Tibial nerve (tissue), 4 donors: ENCODE data around the gene P2RX7. TPM values are rescaled to one million over a fixed set of nuclear protein-coding genes. Genes with fewer than 3 reads are reported as not detected.
A peak's percentile ranks its signal among the peaks of the same experiment; 100 is the strongest.

Source experiments
- DNase-seq, 2 donors: peaks; one replicate each; pipeline ENCODE4 v3.0.0-alpha.2; 2019; ENCODE audit warnings: low spot score in 2 of 2
- H3K27ac ChIP-seq, 4 donors: fragments of 200-600 bp; sonication (generic) in 3 of 4; one replicate each; pipeline ENCODE4 v1.5.1; 2017 to 2019; ENCODE audit warnings: mild to moderate bottlenecking in 1 of 4
- H3K27me3 ChIP-seq, 2 donors: fragments of 200-600 bp; sonication (generic) in 1 of 2; one replicate each; pipeline versions ENCODE4 v1.5.1 to v1.6.0; 2017 to 2019
- H3K36me3 ChIP-seq, 3 donors: fragments of 200-600 bp; sonication (generic); one replicate each; pipeline ENCODE4 v1.5.1; 2018 to 2019
- H3K4me1 ChIP-seq, 4 donors: fragments of 200-600 bp; sonication (generic) in 3 of 4; one replicate each; pipeline ENCODE4 v1.5.1; 2017 to 2019
- H3K4me3 ChIP-seq, 4 donors: fragments of 200-600 bp; sonication (generic) in 3 of 4; one replicate each; pipeline ENCODE4 v1.5.1; 2017 to 2019; ENCODE audit warnings: mild to moderate bottlenecking in 1 of 4, moderate library complexity in 1 of 4
- H3K9me3 ChIP-seq, 4 donors: fragments of 200-600 bp; sonication (generic) in 3 of 4; one replicate each; pipeline ENCODE4 v1.5.1; 2017 to 2019
- CTCF ChIP-seq, 5 experiments: fragments of 200-600 bp in 3 of 5; fragments of 450-650 bp in 2 of 5; sonication (generic) in 3 of 5; IDR thresholded peaks; one replicate each; pipeline ENCODE4 v1.5.1; 2016 to 2019; ENCODE audit warnings: antibody characterized with exemption in 5 of 5, mild to moderate bottlenecking in 3 of 5, moderate library complexity in 2 of 5
- EP300 ChIP-seq, 2 donors: sonication (generic); formaldehyde crosslinking; IDR thresholded peaks; one replicate each; pipeline ENCODE4 v1.6.1; 2017; ENCODE audit warnings: antibody characterized with exemption in 2 of 2, mild to moderate bottlenecking in 1 of 2
- POLR2A ChIP-seq, 2 donors: fragments of 450-650 bp; IDR thresholded peaks; one replicate each; pipeline ENCODE4 v1.6.1; 2017; ENCODE audit warnings: antibody characterized with exemption in 2 of 2, mild to moderate bottlenecking in 2 of 2, moderate library complexity in 2 of 2
- WGBS, 2 donors: methylation state at CpG; one replicate each; pipeline ENCODE4 v1.1.5; 2018; 5-methylcytosine and 5-hydroxymethylcytosine counted together
- total RNA-seq, 4 donors: library from RNA; depleted of rRNA; stranded (reverse); fragments of >200 nt; gene quantifications; one replicate each; pipeline ENCODE4 v1.1.0, GENCODE V29; 2016

The P2RX7 gene
- total RNA-seq, 4 donors from 2014 or later = 5.2 to 13.8 (median 9.5) TPM

GRCh38 chr12:121218588-121219352 is 86.1 kb downstream of the P2RX7 start:
- H3K4me3 ChIP-seq = no peak overlapping the region
- 86 to 88% methylated on average over 18 of the region's 18 CpGs for WGBS, 2 donors
- H3K27ac ChIP-seq = peak overlapping the region in 1 of 4 donors; percentile 34
- no peaks in the 10 kb centered on the region for H3K9me3 ChIP-seq
- H3K4me1 ChIP-seq = peaks cover 0 to 19% (median 6%) of the 10 kb centered on the region in 4 donors
- TF ChIP-seq CTCF (IDR thresholded peaks at IDR 0.05) (no peak), POLR2A (IDR thresholded peaks at IDR 0.05) (no peak), EP300 (IDR thresholded peaks at IDR 0.05) (no peak)
- no peaks in the 10 kb centered on the region for H3K27me3 ChIP-seq
- peaks cover 0 to 65% (median 10%) of the 10 kb centered on the region in 3 donors for H3K36me3 ChIP-seq
- no peak for DNase-seq

GRCh38 chr12:121219353-121219986 is 86.8 kb downstream of the P2RX7 start:
- 93 to 98% methylated on average over 3 of the region's 3 CpGs for WGBS, 2 donors
- no peak for DNase-seq
- Histone ChIP-seq H3K36me3 (peaks cover 0 to 66% (median 10%) of the 10 kb centered on the region in 3 donors), H3K4me1 (peaks cover 0 to 13% (median 5%) of the 10 kb centered on the region in 4 donors), H3K4me3 (no peak overlapping the region), H3K9me3 (no peaks in the 10 kb centered on the region), H3K27me3 (no peaks in the 10 kb centered on the region), H3K27ac (no peak overlapping the region)
- TF ChIP-seq CTCF (IDR thresholded peaks at IDR 0.05) = no peak
- no peak for TF ChIP-seq POLR2A (IDR thresholded peaks at IDR 0.05)
- TF ChIP-seq EP300 (IDR thresholded peaks at IDR 0.05) = no peak

GRCh38 chr12:121222847-121223246 is 90.2 kb downstream of the P2RX7 start:
- no peaks in the 10 kb centered on the region for H3K9me3 ChIP-seq
- no peaks in the 10 kb centered on the region for H3K4me1 ChIP-seq
- 93 to 95% methylated on average over 10 of the region's 10 CpGs for WGBS, 2 donors
- H3K27me3 ChIP-seq = no peaks in the 10 kb centered on the region
- peaks cover 2 to 78% (median 9%) of the 10 kb centered on the region in 3 donors for H3K36me3 ChIP-seq
- no peak overlapping the region for H3K4me3 ChIP-seq
- DNase-seq = no peak
- H3K27ac ChIP-seq = peak overlapping the region in 1 of 4 donors; percentile 15
- TF ChIP-seq CTCF (IDR thresholded peaks at IDR 0.05) = no peak
- TF ChIP-seq EP300 (IDR thresholded peaks at IDR 0.05) = no peak
- TF ChIP-seq POLR2A (IDR thresholded peaks at IDR 0.05) = no peak

GRCh38 chr12:121223292-121224285 is 90.9 kb downstream of the P2RX7 start:
- H3K4me3 ChIP-seq = no peak overlapping the region
- peak overlapping the region in 1 of 4 donors; percentile 15 for H3K27ac ChIP-seq
- H3K27me3 ChIP-seq = no peaks in the 10 kb centered on the region
- H3K36me3 ChIP-seq = peaks cover 2 to 74% (median 2%) of the 10 kb centered on the region in 3 donors
- H3K9me3 ChIP-seq = no peaks in the 10 kb centered on the region
- 82 to 90% methylated on average over 19 of the region's 19 CpGs for WGBS, 2 donors
- no peaks in the 10 kb centered on the region for H3K4me1 ChIP-seq
- DNase-seq = no peak
- TF ChIP-seq CTCF (IDR thresholded peaks at IDR 0.05) (peak in 1 of 5 experiments; percentile 17), POLR2A (IDR thresholded peaks at IDR 0.05) (no peak), EP300 (IDR thresholded peaks at IDR 0.05) (no peak)
